ENCODE data around the gene SPARCL1. TPM values are rescaled to one million over a fixed set of nuclear protein-coding genes. Genes with fewer than 3 reads are reported as not detected.

SPARCL1 gene
- total RNA-seq, 2 donors from 2014 or later, result 1,225 to 2,315 TPM

DNA sequence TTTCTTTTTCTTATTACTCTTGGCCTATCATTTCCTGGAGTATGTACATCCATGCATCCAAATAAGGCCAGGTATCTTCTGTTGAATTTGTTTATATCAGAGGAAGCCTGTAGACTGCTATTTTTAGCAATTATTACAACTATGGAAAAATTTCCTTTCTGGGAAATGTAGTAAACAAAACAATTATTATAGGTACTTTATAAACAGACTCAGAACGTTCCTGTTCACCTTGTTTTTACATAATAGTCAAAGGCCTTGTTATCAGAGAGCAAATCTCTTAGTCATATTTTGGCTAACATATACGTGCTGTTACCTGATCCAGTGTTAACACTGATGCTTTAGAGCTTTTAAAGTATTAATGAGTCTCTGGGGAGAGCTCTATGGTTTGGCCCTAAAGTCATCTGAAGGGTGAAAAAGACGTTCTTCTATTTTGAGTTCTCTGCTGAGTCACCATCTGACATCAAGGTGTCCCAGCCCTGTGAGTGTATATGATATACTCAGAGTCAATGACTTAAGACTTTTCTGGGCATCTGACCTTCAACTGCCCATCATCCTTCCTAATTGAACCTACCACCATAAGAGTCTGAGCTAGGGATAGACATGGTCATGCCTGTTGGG lies 7.3 kb downstream of the SPARCL1 start:
- peak overlapping the region; percentile 45 for H3K4me3 ChIP-seq
- no peaks in the 10 kb centered on the region for H3K27me3 ChIP-seq (replicated peaks; ENCODE audit: insufficient read depth)
- H3K4me1 ChIP-seq (ENCODE audit: control insufficient read depth in 1 of 2, low read depth in 2 of 2), result peaks cover 41 to 87% of the 10 kb centered on the region in 2 donors
- ATAC-seq (ENCODE audit: insufficient number of reproducible peaks, low FRiP score, low read depth) (peak; percentile 30), DNase-seq (ENCODE audit: low spot score) (no peak)
- H3K27ac ChIP-seq, result peak overlapping the region; percentile 81 to 96
- peaks cover 4% of the 10 kb centered on the region for H3K36me3 ChIP-seq
- TF ChIP-seq, protein P1, sequence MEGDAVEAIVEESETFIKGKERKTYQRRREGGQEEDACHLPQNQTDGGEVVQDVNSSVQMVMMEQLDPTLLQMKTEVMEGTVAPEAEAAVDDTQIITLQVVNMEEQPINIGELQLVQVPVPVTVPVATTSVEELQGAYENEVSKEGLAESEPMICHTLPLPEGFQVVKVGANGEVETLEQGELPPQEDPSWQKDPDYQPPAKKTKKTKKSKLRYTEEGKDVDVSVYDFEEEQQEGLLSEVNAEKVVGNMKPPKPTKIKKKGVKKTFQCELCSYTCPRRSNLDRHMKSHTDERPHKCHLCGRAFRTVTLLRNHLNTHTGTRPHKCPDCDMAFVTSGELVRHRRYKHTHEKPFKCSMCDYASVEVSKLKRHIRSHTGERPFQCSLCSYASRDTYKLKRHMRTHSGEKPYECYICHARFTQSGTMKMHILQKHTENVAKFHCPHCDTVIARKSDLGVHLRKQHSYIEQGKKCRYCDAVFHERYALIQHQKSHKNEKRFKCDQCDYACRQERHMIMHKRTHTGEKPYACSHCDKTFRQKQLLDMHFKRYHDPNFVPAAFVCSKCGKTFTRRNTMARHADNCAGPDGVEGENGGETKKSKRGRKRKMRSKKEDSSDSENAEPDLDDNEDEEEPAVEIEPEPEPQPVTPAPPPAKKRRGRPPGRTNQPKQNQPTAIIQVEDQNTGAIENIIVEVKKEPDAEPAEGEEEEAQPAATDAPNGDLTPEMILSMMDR (IDR thresholded peaks at IDR 0.05), result no peak
- H3K9me3 ChIP-seq, result no peaks in the 10 kb centered on the region

DNA sequence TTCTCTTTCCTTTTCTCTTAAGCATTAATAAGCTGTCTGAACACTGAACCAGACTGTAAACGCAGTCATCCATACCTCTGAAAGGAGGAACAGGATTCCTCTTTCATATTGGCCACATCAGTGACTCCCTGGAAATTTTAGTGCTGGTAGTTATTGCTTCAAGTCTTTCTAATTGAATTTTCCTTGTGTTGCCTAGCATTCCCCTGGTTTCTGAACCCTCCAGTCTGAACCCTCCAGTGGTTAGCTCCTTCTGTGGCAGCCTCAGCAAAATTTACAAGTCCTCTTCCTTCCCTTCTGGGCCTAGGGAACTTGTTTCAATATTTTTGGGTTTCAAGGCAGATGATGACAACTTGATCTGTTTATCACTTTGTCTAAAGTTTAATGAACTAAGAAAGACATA lies 7.9 kb downstream of the SPARCL1 start:
- H3K4me1 ChIP-seq (ENCODE audit: control insufficient read depth in 1 of 2, low read depth in 2 of 2), result peaks cover 46 to 90% of the 10 kb centered on the region in 2 donors
- peaks cover 4% of the 10 kb centered on the region for H3K36me3 ChIP-seq
- H3K27ac ChIP-seq, result peak overlapping the region; percentile 81 to 96
- H3K27me3 ChIP-seq (replicated peaks; ENCODE audit: insufficient read depth), result no peaks in the 10 kb centered on the region
- DNase-seq (ENCODE audit: low spot score) (no peak), ATAC-seq (ENCODE audit: insufficient number of reproducible peaks, low FRiP score, low read depth) (no peak)
- no peaks in the 10 kb centered on the region for H3K9me3 ChIP-seq
- H3K4me3 ChIP-seq, result peak overlapping the region; percentile 39
- TF ChIP-seq, protein P1 (IDR thresholded peaks at IDR 0.05), result no peak

DNA sequence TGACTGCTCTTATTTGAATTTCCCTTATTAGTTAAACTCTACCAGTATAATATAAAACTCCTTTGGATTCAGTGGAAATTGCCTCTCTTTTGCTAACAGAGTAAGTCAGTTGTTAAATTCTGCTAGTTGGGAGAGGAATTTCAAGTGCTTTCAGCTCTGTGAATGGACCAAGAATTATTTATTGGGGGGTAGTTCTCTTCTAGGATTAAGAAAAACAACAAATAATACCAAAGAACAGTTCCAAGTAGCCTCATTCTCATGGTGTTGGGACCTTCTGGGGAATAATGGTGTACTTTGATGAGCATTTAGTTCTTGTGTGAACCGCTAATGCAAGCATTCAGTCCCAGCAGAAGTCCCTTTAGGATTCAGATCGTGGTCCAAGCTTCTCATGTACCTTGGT lies 11.6 kb downstream of the SPARCL1 start:
- peaks cover 53 to 93% of the 10 kb centered on the region in 2 donors for H3K4me1 ChIP-seq (ENCODE audit: control insufficient read depth in 1 of 2, low read depth in 2 of 2)
- TF ChIP-seq, protein P1 (IDR thresholded peaks at IDR 0.05), result no peak
- no peak for DNase-seq (ENCODE audit: low spot score)
- H3K4me3 ChIP-seq, result no peak overlapping the region
- no peak for ATAC-seq (ENCODE audit: insufficient number of reproducible peaks, low FRiP score, low read depth)
- no peaks in the 10 kb centered on the region for H3K36me3 ChIP-seq
- H3K27me3 ChIP-seq (replicated peaks; ENCODE audit: insufficient read depth), result no peaks in the 10 kb centered on the region
- no peaks in the 10 kb centered on the region for H3K9me3 ChIP-seq
- peak overlapping the region; percentile 23 to 96 for H3K27ac ChIP-seq

DNA sequence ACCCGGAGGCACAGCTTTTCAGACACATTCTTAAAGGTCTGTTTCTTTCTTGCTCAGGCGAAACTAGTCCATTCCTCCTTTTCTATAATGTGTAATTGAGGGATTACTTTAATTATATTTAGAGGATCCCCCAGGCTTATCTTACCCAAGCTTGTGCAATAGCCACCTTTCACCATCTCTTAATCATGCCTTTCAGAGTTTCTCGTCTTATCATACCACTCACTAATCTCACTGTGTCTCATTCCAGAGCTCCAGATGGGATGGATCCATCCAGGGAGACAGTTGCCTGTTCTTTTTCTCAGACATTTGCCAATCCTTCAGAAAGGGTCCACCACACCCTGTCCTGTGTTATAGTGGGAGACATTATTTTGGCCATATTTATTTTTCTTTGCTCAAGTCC lies 12.5 kb downstream of the SPARCL1 start:
- no peak for DNase-seq (ENCODE audit: low spot score)
- peak overlapping the region; percentile 23 to 96 for H3K27ac ChIP-seq
- no peak for ATAC-seq (ENCODE audit: insufficient number of reproducible peaks, low FRiP score, low read depth)

DNA sequence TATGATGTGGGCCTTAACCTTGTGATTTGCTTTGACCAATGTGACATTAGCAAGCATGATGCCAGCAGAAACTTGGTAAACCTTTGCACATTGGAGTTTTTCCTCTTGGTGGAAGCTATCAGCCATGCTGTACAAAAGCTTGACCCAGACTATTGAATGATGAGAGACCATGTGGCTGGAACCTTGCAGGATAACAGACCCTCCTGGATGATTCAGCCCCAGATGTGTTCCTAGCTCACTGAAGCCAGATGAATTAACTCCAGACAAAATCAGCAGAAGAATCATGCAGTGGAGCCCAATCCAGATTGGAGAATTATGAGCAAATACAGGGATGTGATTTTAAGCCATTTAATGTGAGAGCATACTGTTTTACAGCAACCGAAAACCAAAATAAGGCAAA lies 16.8 kb downstream of the SPARCL1 start:
- Histone ChIP-seq H3K9me3 (no peaks in the 10 kb centered on the region), H3K4me1 (ENCODE audit: control insufficient read depth in 1 of 2, low read depth in 2 of 2) (peaks cover 42 to 85% of the 10 kb centered on the region in 2 donors), H3K4me3 (no peak overlapping the region), H3K27ac (peak overlapping the region; percentile 42 to 47), H3K27me3 (replicated peaks; ENCODE audit: insufficient read depth) (no peaks in the 10 kb centered on the region), H3K36me3 (peaks cover 16% of the 10 kb centered on the region)
- TF ChIP-seq, protein P1 (IDR thresholded peaks at IDR 0.05), result no peak
- ATAC-seq (ENCODE audit: insufficient number of reproducible peaks, low FRiP score, low read depth) (no peak), DNase-seq (ENCODE audit: low spot score) (no peak)

More for the DNA sequence above, 12.5 kb downstream of the SPARCL1 start:
- no peaks in the 10 kb centered on the region for H3K9me3 ChIP-seq
- peaks cover 56 to 93% of the 10 kb centered on the region in 2 donors for H3K4me1 ChIP-seq (ENCODE audit: control insufficient read depth in 1 of 2, low read depth in 2 of 2)
- TF ChIP-seq, protein P1 (IDR thresholded peaks at IDR 0.05), result no peak
- H3K36me3 ChIP-seq, result peaks cover 3% of the 10 kb centered on the region
- no peak overlapping the region for H3K4me3 ChIP-seq
- no peaks in the 10 kb centered on the region for H3K27me3 ChIP-seq (replicated peaks; ENCODE audit: insufficient read depth)

Measured in thoracic aorta (tissue), 2 donors.